H1 (cell line): ENCODE results near the gene VPS41. TPM values are rescaled to one million over a fixed set of nuclear protein-coding genes. Genes with fewer than 3 reads are reported as not detected.

Experiments used
- CTCF ChIA-PET: fragments of 300-600 bp; sonication (Branson Sonifier 250); formaldehyde crosslinking; loops from one replicate; lab custom pipeline; 2021; ENCODE audit not compliant: partially characterized antibody; lab: Charles Lee
- POLR2A ChIA-PET: fragments of 300-600 bp; sonication (Branson Sonifier 250); formaldehyde crosslinking; loops from one replicate; lab custom pipeline; 2021; ENCODE audit warnings: inconsistent platforms; ENCODE audit not compliant: partially characterized antibody; lab: Charles Lee
- DNase-seq, 2 experiments: peaks; one replicate each; pipeline versions ENCODE4 v3.0.0 to v3.0.0-alpha.2; 2010 to 2022; ENCODE audit warnings: low spot score in 2 of 2, low read depth in 1 of 2, mixed read lengths in 1 of 2
- FAIRE-seq: peaks from 2 replicates; lab custom pipeline; 2011; peaks lifted over from hg19 to GRCh38; lab: Jason Lieb, UNC
- H2AFZ ChIP-seq: 2 replicates; pipeline ENCODE4 v1.8.1; 2012; ENCODE audit warnings: low read length, inconsistent platforms
- H2AK5ac ChIP-seq: 2 replicates; pipeline ENCODE4 v1.6.1; 2013; ENCODE audit warnings: low read depth, low read length
- H2BK120ac ChIP-seq: replicated peaks from 2 replicates; pipeline ENCODE3; 2013; ENCODE audit warnings: low read depth, low read length, inconsistent platforms
- H2BK12ac ChIP-seq: 2 replicates; pipeline ENCODE4 v1.6.1; 2013; ENCODE audit warnings: low read depth, low read length
- H2BK15ac ChIP-seq: 2 replicates; pipeline ENCODE4 v1.6.1; 2013; ENCODE audit warnings: low read length
- H2BK20ac ChIP-seq: 2 replicates; pipeline ENCODE4 v1.6.1; 2013; ENCODE audit warnings: low read length
- H2BK5ac ChIP-seq: 2 replicates; pipeline ENCODE4 v1.6.1; 2013; ENCODE audit warnings: low read depth, low read length
- H3K14ac ChIP-seq: 2 replicates; pipeline ENCODE4 v1.6.1; 2013; ENCODE audit warnings: inconsistent platforms; ENCODE audit not compliant: insufficient read length
- H3K18ac ChIP-seq: 2 replicates; pipeline ENCODE4 v1.6.1; 2013; ENCODE audit warnings: low read length; ENCODE audit errors: extremely low read depth
- H3K23ac ChIP-seq: 2 replicates; pipeline ENCODE4 v1.6.1; 2013; ENCODE audit warnings: inconsistent platforms; ENCODE audit not compliant: insufficient read length
- H3K23me2 ChIP-seq: 2 replicates; pipeline ENCODE4 v1.6.1; 2013; ENCODE audit warnings: low read depth, low read length
- H3K27ac ChIP-seq: 2 replicates; pipeline ENCODE4 v1.6.1; 2011; ENCODE audit warnings: low read depth, low read length, inconsistent platforms
- H3K27me3 ChIP-seq, 4 experiments: replicated peaks in 1 of 4; 1 replicate in 1 of 4; 2 replicates in 3 of 4; pipeline versions ENCODE4 v1.6.1 to v1.8.1; 2011 to 2013; ENCODE audit warnings: low read length in 3 of 4, mild to moderate bottlenecking in 3 of 4, inconsistent platforms in 2 of 4, mixed read lengths in 2 of 4, moderate library complexity in 1 of 4; ENCODE audit not compliant: control insufficient read depth in 3 of 4, insufficient read depth in 3 of 4; ENCODE audit errors: extremely low read depth in 1 of 4
- H3K36me3 ChIP-seq, 4 experiments: 2 replicates each; pipeline versions ENCODE4 v1.6.1 to v1.8.1; 2011 to 2013; ENCODE audit warnings: mild to moderate bottlenecking in 4 of 4, low read length in 3 of 4, moderate library complexity in 2 of 4, control low read depth in 1 of 4, inconsistent platforms in 1 of 4; ENCODE audit not compliant: insufficient read depth in 4 of 4, control insufficient read depth in 2 of 4
- H3K4ac ChIP-seq: replicated peaks from 2 replicates; pipeline ENCODE3; 2013; ENCODE audit warnings: low read length, low read depth, mixed read lengths, inconsistent platforms; ENCODE audit not compliant: insufficient read length
- H3K4me1 ChIP-seq, 4 experiments: replicated peaks in 1 of 4; 1 replicate in 1 of 4; 2 replicates in 3 of 4; pipeline versions ENCODE4 v1.6.1 to v1.8.1; 2011 to 2013; ENCODE audit warnings: low read length in 3 of 4, inconsistent platforms in 2 of 4, mixed read lengths in 1 of 4; ENCODE audit not compliant: insufficient read depth in 4 of 4, control insufficient read depth in 3 of 4
- H3K4me2 ChIP-seq, 2 experiments: 2 replicates each; pipeline versions ENCODE4 v1.6.1 to v1.8.1; 2011 to 2013; ENCODE audit warnings: low read depth in 2 of 2, low read length in 2 of 2, control low read depth in 1 of 2, inconsistent platforms in 1 of 2, mild to moderate bottlenecking in 1 of 2; ENCODE audit not compliant: insufficient read depth in 1 of 2
- H3K4me3 ChIP-seq, 4 experiments: fragments of 200-600, 300-600 bp in 1 of 4; sonication (generic), shearing (Covaris generic), sonication (Bioruptor Twin) in 1 of 4; 2 replicates each; pipeline versions ENCODE4 v1.5.1 to v1.8.1; 2011 to 2016; ENCODE audit warnings: low read length in 4 of 4, low read depth in 3 of 4, control low read depth in 2 of 4, inconsistent platforms in 2 of 4, mild to moderate bottlenecking in 2 of 4, mixed read lengths in 1 of 4, moderate library complexity in 1 of 4; ENCODE audit not compliant: insufficient read depth in 2 of 4; ENCODE audit errors: extremely low read depth in 1 of 4
- H3K56ac ChIP-seq: replicated peaks from 2 replicates; pipeline ENCODE3; 2013; ENCODE audit warnings: low read depth, mild to moderate bottlenecking, mixed read lengths, low read length, inconsistent platforms; ENCODE audit not compliant: insufficient read length
- H3K79me1 ChIP-seq: 2 replicates; pipeline ENCODE4 v1.6.1; 2013; ENCODE audit warnings: low read depth, low read length, control low read depth
- H3K79me2 ChIP-seq, 2 experiments: 2 replicates each; pipeline versions ENCODE4 v1.6.1 to v1.8.1; 2012 to 2013; ENCODE audit warnings: low read length in 2 of 2, mild to moderate bottlenecking in 2 of 2, inconsistent platforms in 1 of 2; ENCODE audit not compliant: insufficient read depth in 2 of 2, control insufficient read depth in 1 of 2
- H3K9ac ChIP-seq, 4 experiments: replicated peaks in 1 of 4; 1 replicate in 1 of 4; 2 replicates in 3 of 4; pipeline versions ENCODE4 v1.6.1 to v1.8.1; 2011 to 2013; ENCODE audit warnings: low read depth in 3 of 4, low read length in 3 of 4, control low read depth in 2 of 4, mild to moderate bottlenecking in 2 of 4, moderate library complexity in 2 of 4, inconsistent platforms in 1 of 4; ENCODE audit errors: extremely low read depth in 1 of 4
- H3K9me3 ChIP-seq, 2 experiments: 2 replicates each; pipeline versions ENCODE4 v1.6.1 to v1.8.1; 2012 to 2013; ENCODE audit warnings: mild to moderate bottlenecking in 2 of 2, moderate library complexity in 2 of 2, control low read depth in 1 of 2, inconsistent platforms in 1 of 2, low read depth in 1 of 2, low read length in 1 of 2, mixed read lengths in 1 of 2; ENCODE audit not compliant: insufficient read depth in 2 of 2
- H4K20me1 ChIP-seq, 2 experiments: replicated peaks in 1 of 2; 2 replicates each; pipeline versions ENCODE3 to v1.8.1; 2011 to 2013; ENCODE audit warnings: inconsistent platforms in 2 of 2, low read length in 2 of 2, mild to moderate bottlenecking in 1 of 2; ENCODE audit not compliant: insufficient read depth in 2 of 2, control insufficient read depth in 1 of 2
- H4K5ac ChIP-seq: 2 replicates; pipeline ENCODE4 v1.6.1; 2013; ENCODE audit warnings: low read length, low read depth, mixed read lengths, inconsistent platforms; ENCODE audit not compliant: insufficient read length
- H4K8ac ChIP-seq: 2 replicates; pipeline ENCODE4 v1.8.0; 2013; ENCODE audit warnings: mild to moderate bottlenecking, moderate library complexity, low read length, inconsistent platforms; ENCODE audit not compliant: insufficient read depth; ENCODE audit errors: extremely low read depth
- H4K91ac ChIP-seq: replicated peaks from 2 replicates; pipeline ENCODE3; 2013; ENCODE audit warnings: low read length, mixed read lengths, inconsistent platforms; ENCODE audit not compliant: insufficient read length
- GTF2F1 ChIP-seq: IDR thresholded peaks from 2 replicates; pipeline ENCODE4 v1.6.1; 2012; ENCODE audit warnings: low read depth, low read length, improper control_type of control experiment, borderline replicate concordance
- MAX ChIP-seq: IDR thresholded peaks from 2 replicates; pipeline ENCODE4 v1.6.1; 2012; ENCODE audit warnings: inconsistent platforms
- POU5F1 ChIP-seq: IDR thresholded peaks from 2 replicates; pipeline ENCODE4 v1.6.1; 2011; ENCODE audit warnings: low read depth, mild to moderate bottlenecking, low read length, moderate library complexity
- SAP30 ChIP-seq: fragments of 300-600 bp; sonication (generic); IDR thresholded peaks from 2 replicates; pipeline ENCODE4 v1.7.1; 2012; ENCODE audit warnings: low read length, moderate library complexity, mild to moderate bottlenecking, inconsistent platforms; ENCODE audit not compliant: insufficient read depth, insufficient replicate concordance
- WGBS, 2 experiments: shearing (Covaris generic) in 1 of 2; methylation state at CpG; one replicate each; pipeline versions ENCODE4 v1.1.6 to v1.1.7; 2013 to 2015; ENCODE audit warnings: low lambda C conversion rate in 2 of 2, mixed read lengths in 2 of 2, inconsistent platforms in 1 of 2, low coverage in 1 of 2, missing lambda C conversion rate in 1 of 2; ENCODE audit not compliant: insufficient replicate concordance in 2 of 2, insufficient coverage in 1 of 2, insufficient read length in 1 of 2; ENCODE audit errors: extremely low coverage in 1 of 2, missing lambda C conversion rate in 1 of 2; 5-methylcytosine and 5-hydroxymethylcytosine counted together
- polyA plus RNA-seq, 7 experiments: library from polyadenylated mRNA; depleted of rRNA in 3 of 7; stranded (reverse) in 5 of 7; unstranded in 2 of 7; fragments of >200 nt in 5 of 7; fragments of 200-250 nt in 2 of 7; gene quantifications; 1 replicate in 5 of 7; 2 replicates in 1 of 7; 4 replicates in 1 of 7; pipeline versions ENCODE4 v1.2.1 to v1.2.3, GENCODE V29; 2011 to 2013; ENCODE audit warnings: missing spikeins in 2 of 7, mixed read lengths in 2 of 7
- total RNA-seq: library from RNA; stranded (reverse); fragmentation: NEBNext Ultra II Directional; extraction: Animal tissue kit (Norgen Biotek cat#: 25700); gene quantifications from 2 replicates; pipeline ENCODE4 v1.2.1, GENCODE V29; 2021

The VPS41 gene
- total and polyA plus RNA-seq, 2 of the 8 experiments (the other 6 are each of a cell fraction or from before 2014, with no cell fraction given): 10.7 to 63.3 TPM

- Histone ChIP-seq H3K18ac (no peak overlapping the region), H2BK120ac (no peak overlapping the region), H3K4ac (no peak overlapping the region), H3K4me1 (peaks cover 0 to 2% (median 0%) of the 10 kb centered on the region in 4 experiments; a peak in 2 of 7 replicates), H3K14ac (no peak overlapping the region), H2BK5ac (no peak overlapping the region), H3K9me3 (no peaks in the 10 kb centered on the region), H4K20me1 (no peaks in the 10 kb centered on the region), H4K91ac (no peak overlapping the region), H3K9ac (no peak overlapping the region), H2BK15ac (no peak overlapping the region), H2BK20ac (no peak overlapping the region), H3K79me1 (no peaks in the 10 kb centered on the region; the same call in 1 of the 2 replicates), H2AFZ (no peak overlapping the region), H3K23me2 (no peaks in the 10 kb centered on the region), H2AK5ac (no peak overlapping the region), H3K27me3 (no peaks in the 10 kb centered on the region), H3K36me3 (peaks cover 0 to 5% (median 0%) of the 10 kb centered on the region in 4 experiments; a peak in 2 of 8 replicates), H3K4me2 (no peak overlapping the region), H3K79me2 (peaks cover 0 to 38% of the 10 kb centered on the region in 2 experiments; a peak in 2 of 4 replicates), H3K56ac (no peak overlapping the region), H2BK12ac (no peak overlapping the region), H3K23ac (no peak overlapping the region), H3K27ac (no peak overlapping the region), H3K4me3 (no peak overlapping the region), H4K8ac (no peak overlapping the region), H4K5ac (no peak overlapping the region)
- ChIA-PET CTCF (interaction anchor here (3.9 kb wide), 1 partner anchor 8 kb away, joined by 19 read pairs; no protein-coding TSS in a partner anchor), POLR2A (no interaction called here)
- FAIRE-seq: no peak
- no peak for DNase-seq
- TF ChIP-seq POU5F1: no peak
- no peak for TF ChIP-seq GTF2F1
- TF ChIP-seq SAP30: no peak
- no peak for TF ChIP-seq MAX
- WGBS, 2 experiments: 86% methylated on average over 4 of the region's 4 CpGs; no CpG with 5 or more reads in 1 of the 2 experiments
Observed at GRCh38 chr7:38873433-38873832, 35.6 kb downstream of the VPS41 start.
